Kidney (tissue), 14 donors: Measurements from ENCODE around the gene SLC12A3. TPM values are rescaled to one million over a fixed set of nuclear protein-coding genes. Genes with fewer than 3 reads are reported as not detected.

Source experiments
- DNase-seq, 5 donors: peaks; one replicate each; pipeline ENCODE4 v3.0.0-alpha.2; 2013 to 2020
- FAIRE-seq: peaks from 2 replicates; lab custom pipeline; 2012; peaks lifted over from hg19 to GRCh38; lab: Jason Lieb, UNC
- H3K27ac ChIP-seq, 2 donors: one replicate each; pipeline ENCODE4 v1.7.0; 2013; ENCODE audit warnings: low read depth in 2 of 2, low read length in 2 of 2, inconsistent platforms in 1 of 2
- H3K27me3 ChIP-seq: one replicate; pipeline ENCODE4 v1.7.1; 2013; ENCODE audit warnings: low read length, inconsistent platforms; ENCODE audit not compliant: control insufficient read depth, insufficient read depth
- H3K36me3 ChIP-seq, 3 donors: one replicate each; pipeline versions ENCODE4 v1.7.0 to v1.7.1; 2013; ENCODE audit warnings: low read length in 3 of 3, control low read depth in 1 of 3, inconsistent platforms in 1 of 3; ENCODE audit not compliant: insufficient read depth in 3 of 3, control insufficient read depth in 2 of 3
- H3K4me1 ChIP-seq, 3 donors: one replicate each; pipeline versions ENCODE4 v1.7.0 to v1.7.1; 2013; ENCODE audit warnings: low read length in 3 of 3, inconsistent platforms in 1 of 3, low read depth in 1 of 3; ENCODE audit not compliant: control insufficient read depth in 2 of 3, insufficient read depth in 2 of 3
- H3K4me3 ChIP-seq, 3 donors: one replicate each; pipeline versions ENCODE4 v1.7.0 to v1.8.1; 2013; ENCODE audit warnings: low read length in 3 of 3, control low read depth in 1 of 3, inconsistent platforms in 1 of 3
- H3K9ac ChIP-seq, 3 donors: one replicate each; pipeline versions ENCODE4 v1.7.0 to v1.7.1; 2013; ENCODE audit warnings: low read length in 3 of 3, control low read depth in 1 of 3, inconsistent platforms in 1 of 3
- H3K9me3 ChIP-seq, 3 donors: one replicate each; pipeline versions ENCODE4 v1.7.0 to v1.7.1; 2013; ENCODE audit warnings: low read length in 3 of 3, control low read depth in 1 of 3, inconsistent platforms in 1 of 3; ENCODE audit not compliant: control insufficient read depth in 2 of 3, insufficient read depth in 1 of 3
- CTCF ChIP-seq: IDR thresholded peaks from 3 replicates; pipeline ENCODE4 v1.5.1; 2012; ENCODE audit warnings: mild to moderate bottlenecking, moderate library complexity, borderline replicate concordance; ENCODE audit not compliant: insufficient read depth; ENCODE audit errors: extremely low read depth
- intact Hi-C: fragments of 100-400 bp; cut with DNase I; formaldehyde crosslinking; loops from one replicate; pipeline ENCODE4 v1.11.1; 2022
- polyA plus RNA-seq: library from polyadenylated mRNA; stranded (reverse); fragments of 350-450 nt; fragmentation: Illumina TruSeq; extraction: RNeasy Lipid Tissue Mini Kit (QIAGEN cat#74804); gene quantifications from one replicate; pipeline ENCODE4 v1.2.3, GENCODE V29; 2014; ENCODE audit warnings: low read depth, low replicate concordance; ENCODE audit not compliant: insufficient read depth
- total RNA-seq: library from RNA; stranded (reverse); fragmentation: NEBNext Ultra II Directional; extraction: Animal tissue kit (Norgen Biotek cat#: 25700); gene quantifications from one replicate; pipeline ENCODE4 v1.2.1, GENCODE V29; 2021
- donor health status: control.
- donor health status: control.
- donor health status: control.
- donor health status: control.
- donor health status: control.
- donor health status: DM: yes; HTN: yes; CAD: no.
- donor health status: Normal renal cell carcinoma (clear cell type).

Gene SLC12A3
- total and polyA plus RNA-seq, 2 donors from 2014 or later: 5.4 to 277 TPM

GRCh38 chr16:56896244-56896643, 31.2 kb downstream of the SLC12A3 start:
- no peak for TF ChIP-seq CTCF
- Histone ChIP-seq H3K4me3 (no peak overlapping the region), H3K4me1 (no peaks in the 10 kb centered on the region), H3K36me3 (no peaks in the 10 kb centered on the region), H3K27ac (no peak overlapping the region), H3K27me3 (no peaks in the 10 kb centered on the region), H3K9me3 (no peaks in the 10 kb centered on the region), H3K9ac (no peak overlapping the region)
- DNase-seq (no peak), FAIRE-seq (no peak)
- intact Hi-C loops: no loop called here

GRCh38 chr16:56897026-56897799, 32.2 kb downstream of the SLC12A3 start:
- Histone ChIP-seq H3K4me3 (no peak overlapping the region), H3K27ac (no peak overlapping the region), H3K27me3 (no peaks in the 10 kb centered on the region), H3K36me3 (no peaks in the 10 kb centered on the region), H3K9me3 (no peaks in the 10 kb centered on the region), H3K9ac (no peak overlapping the region), H3K4me1 (no peaks in the 10 kb centered on the region)
- intact Hi-C loops: no loop called here
- FAIRE-seq (no peak), DNase-seq (no peak)
- TF ChIP-seq CTCF: no peak

- no peak for TF ChIP-seq CTCF
- FAIRE-seq (no peak), DNase-seq (no peak)
- intact Hi-C loops: no loop called here
- Histone ChIP-seq H3K9ac (no peak overlapping the region), H3K36me3 (no peaks in the 10 kb centered on the region), H3K27ac (no peak overlapping the region), H3K27me3 (no peaks in the 10 kb centered on the region), H3K4me3 (no peak overlapping the region), H3K9me3 (no peaks in the 10 kb centered on the region), H3K4me1 (no peaks in the 10 kb centered on the region)
These were observed 33.8 kb downstream of the SLC12A3 start for GRCh38 chr16:56898847-56899246.
